Measurements from ENCODE around the gene IFITM1.

The IFITM1 gene

DNA sequence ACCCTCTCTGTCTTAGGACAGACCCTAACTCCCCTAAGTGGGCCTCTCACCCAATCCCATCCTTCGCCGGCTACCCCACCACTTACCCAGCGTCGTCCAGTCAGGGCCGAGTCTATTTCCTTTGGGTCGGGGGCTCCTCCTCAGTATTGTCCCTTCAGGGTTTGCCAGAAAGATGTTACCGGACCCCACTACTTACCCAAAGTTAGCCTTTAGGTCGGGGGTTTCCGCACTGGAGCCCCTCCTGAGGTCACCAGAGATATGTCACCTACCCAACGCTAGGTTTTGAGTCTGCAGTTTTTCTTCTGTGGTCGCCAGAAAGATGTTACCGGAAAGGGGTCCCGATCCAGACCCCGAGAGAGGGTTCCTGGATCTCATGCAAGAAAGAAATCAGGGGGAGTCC, 37.6 kb downstream of the IFITM1 start:
- Histone ChIP-seq H3K4me1 (ENCODE audit: control insufficient read depth in 1 of 2, insufficient read depth in 2 of 2, low read length in 2 of 2) (peaks cover 3 to 11% of the 10 kb centered on the region in 2 donors), H3K27me3 (ENCODE audit: low read depth, low read length) (no peaks in the 10 kb centered on the region), H3K27ac (ENCODE audit: low read length) (no peak overlapping the region), H3K36me3 (ENCODE audit: control insufficient read depth in 1 of 2, insufficient read depth in 2 of 2, low read length in 2 of 2) (peaks cover 0 to 5% of the 10 kb centered on the region in 2 donors), H3K4me3 (ENCODE audit: low read depth in 1 of 2, low read length in 2 of 2) (no peak overlapping the region), H3K9me3 (ENCODE audit: control insufficient read depth in 1 of 2, low read length in 2 of 2) (no peaks in the 10 kb centered on the region)

DNA sequence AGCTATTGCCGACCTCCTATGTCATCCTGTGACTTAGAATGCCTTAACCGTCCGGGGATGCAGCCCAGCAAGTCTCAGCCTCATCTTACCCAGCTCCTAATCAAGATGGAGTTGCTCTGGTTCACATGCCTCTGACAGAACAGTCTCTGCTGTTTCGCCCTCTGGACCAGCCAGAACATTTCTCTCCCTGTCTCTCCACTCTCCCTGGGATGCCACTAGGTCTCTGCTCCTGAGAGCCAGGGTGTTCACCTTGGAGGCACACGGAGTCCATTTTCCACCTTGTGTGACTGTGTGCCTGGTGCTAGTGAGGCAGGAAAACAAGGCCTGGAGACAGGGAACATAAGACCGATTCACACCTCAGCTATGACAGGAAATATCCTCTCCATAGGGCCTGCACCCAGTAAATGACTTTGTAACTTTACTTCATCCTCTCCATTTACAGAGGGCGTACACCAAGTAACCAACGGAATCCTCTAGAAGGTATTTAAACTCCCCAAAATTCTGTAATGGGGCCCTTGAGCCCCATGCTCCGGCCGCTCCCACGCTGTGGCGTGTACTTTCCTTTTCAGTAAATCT, 38.7 kb downstream of the IFITM1 start:
- Histone ChIP-seq H3K27ac (ENCODE audit: low read length) (peak overlapping the region; percentile 52), H3K27me3 (ENCODE audit: low read depth, low read length) (no peaks in the 10 kb centered on the region), H3K4me3 (ENCODE audit: low read depth in 1 of 2, low read length in 2 of 2) (peak overlapping the region in 1 of 2 donors; percentile 42), H3K9me3 (ENCODE audit: control insufficient read depth in 1 of 2, low read length in 2 of 2) (no peaks in the 10 kb centered on the region), H3K36me3 (ENCODE audit: control insufficient read depth in 1 of 2, insufficient read depth in 2 of 2, low read length in 2 of 2) (peaks cover 0 to 5% of the 10 kb centered on the region in 2 donors), H3K4me1 (ENCODE audit: control insufficient read depth in 1 of 2, insufficient read depth in 2 of 2, low read length in 2 of 2) (peaks cover 3 to 11% of the 10 kb centered on the region in 2 donors)

GRCh38 chr11:353179-353873, 39.5 kb downstream of the IFITM1 start:
- Histone ChIP-seq H3K27me3 (ENCODE audit: low read depth, low read length) (no peaks in the 10 kb centered on the region), H3K27ac (ENCODE audit: low read length) (peak overlapping the region; percentile 52), H3K4me1 (ENCODE audit: control insufficient read depth in 1 of 2, insufficient read depth in 2 of 2, low read length in 2 of 2) (peaks cover 9 to 11% of the 10 kb centered on the region in 2 donors), H3K9me3 (ENCODE audit: control insufficient read depth in 1 of 2, low read length in 2 of 2) (no peaks in the 10 kb centered on the region), H3K36me3 (ENCODE audit: control insufficient read depth in 1 of 2, insufficient read depth in 2 of 2, low read length in 2 of 2) (peaks cover 0 to 5% of the 10 kb centered on the region in 2 donors), H3K4me3 (ENCODE audit: low read depth in 1 of 2, low read length in 2 of 2) (peak overlapping the region in 1 of 2 donors; percentile 42)

DNA sequence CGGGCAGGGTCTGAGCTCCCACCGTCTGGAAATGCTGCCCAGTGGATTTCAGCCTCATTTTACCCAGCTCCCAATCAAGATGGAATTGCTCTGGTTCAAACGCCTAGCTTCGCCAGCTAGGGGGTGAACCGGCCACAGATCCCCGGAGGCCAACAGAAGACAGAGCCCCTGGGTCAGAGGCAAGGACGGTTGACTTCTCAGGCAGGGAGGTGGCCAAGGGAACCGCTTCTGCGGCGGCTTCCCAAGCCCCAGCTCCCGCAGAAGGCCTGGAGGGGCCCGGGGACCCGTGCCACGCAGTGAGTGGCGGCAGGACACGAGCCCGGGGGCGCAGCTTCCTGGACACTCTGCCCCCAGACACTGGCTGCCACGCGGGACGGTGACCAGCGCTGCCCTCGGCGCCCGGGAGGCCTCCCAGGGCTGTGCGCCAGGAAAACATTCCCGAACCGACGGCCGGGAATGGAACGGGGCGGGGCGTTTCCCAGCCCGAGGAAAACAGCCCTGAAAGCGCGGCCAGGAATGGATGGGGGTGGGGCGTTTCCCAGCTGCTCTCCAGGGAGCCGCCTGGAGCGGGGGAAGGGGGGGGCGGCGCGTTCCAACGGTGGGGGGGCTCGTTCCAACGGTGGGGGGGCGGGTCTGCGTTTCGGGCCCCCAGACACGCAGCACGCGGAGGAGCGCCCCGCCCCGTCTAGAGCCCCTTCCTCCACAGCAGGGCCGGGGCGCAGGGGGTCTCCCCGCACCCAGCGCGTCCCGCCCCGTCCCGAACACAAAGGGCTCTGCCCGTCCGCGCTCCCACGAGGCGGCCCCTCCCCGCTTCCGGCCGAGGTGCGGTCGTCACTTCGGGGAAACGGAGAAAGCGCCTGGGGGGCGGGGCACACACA, 42.0 kb downstream of the IFITM1 start:
- Histone ChIP-seq H3K36me3 (ENCODE audit: control insufficient read depth in 1 of 2, insufficient read depth in 2 of 2, low read length in 2 of 2) (peaks cover 0 to 5% of the 10 kb centered on the region in 2 donors), H3K4me3 (ENCODE audit: low read depth in 1 of 2, low read length in 2 of 2) (peak overlapping the region; percentile 33 to 49), H3K27ac (ENCODE audit: low read length) (peak overlapping the region; percentile 98), H3K9me3 (ENCODE audit: control insufficient read depth in 1 of 2, low read length in 2 of 2) (peaks cover 0 to 1% of the 10 kb centered on the region in 2 donors), H3K4me1 (ENCODE audit: control insufficient read depth in 1 of 2, insufficient read depth in 2 of 2, low read length in 2 of 2) (peaks cover 11 to 12% of the 10 kb centered on the region in 2 donors), H3K27me3 (ENCODE audit: low read depth, low read length) (peaks cover 3% of the 10 kb centered on the region)

DNA sequence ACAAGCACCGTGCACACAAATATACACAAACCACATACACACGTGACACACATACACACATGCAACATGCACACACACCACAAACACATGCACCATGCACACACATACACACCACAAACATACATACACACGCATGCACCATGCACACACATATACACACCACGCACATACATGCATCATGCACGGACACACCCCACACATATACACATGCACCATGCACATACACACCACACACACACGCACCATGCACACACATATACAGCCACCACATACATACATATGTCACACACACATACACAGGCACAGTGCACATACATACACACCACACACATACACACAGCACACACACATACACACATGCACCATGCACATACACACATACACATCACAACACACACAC, 42.8 kb downstream of the IFITM1 start:
- H3K27ac ChIP-seq (ENCODE audit: low read length) = no peak overlapping the region
- H3K9me3 ChIP-seq (ENCODE audit: control insufficient read depth in 1 of 2, low read length in 2 of 2) = peaks cover 0 to 3% of the 10 kb centered on the region in 2 donors
- H3K27me3 ChIP-seq (ENCODE audit: low read depth, low read length) = peaks cover 3% of the 10 kb centered on the region
- H3K4me1 ChIP-seq (ENCODE audit: control insufficient read depth in 1 of 2, insufficient read depth in 2 of 2, low read length in 2 of 2) = peaks cover 11 to 12% of the 10 kb centered on the region in 2 donors
- peaks cover 0 to 5% of the 10 kb centered on the region in 2 donors for H3K36me3 ChIP-seq (ENCODE audit: control insufficient read depth in 1 of 2, insufficient read depth in 2 of 2, low read length in 2 of 2)
- no peak overlapping the region for H3K4me3 ChIP-seq (ENCODE audit: low read depth in 1 of 2, low read length in 2 of 2)

- peaks cover 0 to 3% of the 10 kb centered on the region in 2 donors for H3K9me3 ChIP-seq (ENCODE audit: control insufficient read depth in 1 of 2, low read length in 2 of 2)
- no peak overlapping the region for H3K4me3 ChIP-seq (ENCODE audit: low read depth in 1 of 2, low read length in 2 of 2)
- no peak overlapping the region for H3K27ac ChIP-seq (ENCODE audit: low read length)
- peaks cover 3% of the 10 kb centered on the region for H3K27me3 ChIP-seq (ENCODE audit: low read depth, low read length)
- H3K4me1 ChIP-seq (ENCODE audit: control insufficient read depth in 1 of 2, insufficient read depth in 2 of 2, low read length in 2 of 2) = peaks cover 9 to 11% of the 10 kb centered on the region in 2 donors
- H3K36me3 ChIP-seq (ENCODE audit: control insufficient read depth in 1 of 2, insufficient read depth in 2 of 2, low read length in 2 of 2) = peaks cover 0 to 5% of the 10 kb centered on the region in 2 donors
These were observed 43.7 kb downstream of the IFITM1 start for GRCh38 chr11:357582-357981.

GRCh38 chr11:358129-358800, 44.4 kb downstream of the IFITM1 start:
- Histone ChIP-seq H3K4me1 (ENCODE audit: control insufficient read depth in 1 of 2, insufficient read depth in 2 of 2, low read length in 2 of 2) (peaks cover 6 to 9% of the 10 kb centered on the region in 2 donors), H3K27ac (ENCODE audit: low read length) (no peak overlapping the region), H3K4me3 (ENCODE audit: low read depth in 1 of 2, low read length in 2 of 2) (peak overlapping the region in 1 of 2 donors; percentile 31), H3K9me3 (ENCODE audit: control insufficient read depth in 1 of 2, low read length in 2 of 2) (peaks cover 0 to 3% of the 10 kb centered on the region in 2 donors), H3K27me3 (ENCODE audit: low read depth, low read length) (peaks cover 3% of the 10 kb centered on the region), H3K36me3 (ENCODE audit: control insufficient read depth in 1 of 2, insufficient read depth in 2 of 2, low read length in 2 of 2) (peaks cover 0 to 5% of the 10 kb centered on the region in 2 donors)

DNA sequence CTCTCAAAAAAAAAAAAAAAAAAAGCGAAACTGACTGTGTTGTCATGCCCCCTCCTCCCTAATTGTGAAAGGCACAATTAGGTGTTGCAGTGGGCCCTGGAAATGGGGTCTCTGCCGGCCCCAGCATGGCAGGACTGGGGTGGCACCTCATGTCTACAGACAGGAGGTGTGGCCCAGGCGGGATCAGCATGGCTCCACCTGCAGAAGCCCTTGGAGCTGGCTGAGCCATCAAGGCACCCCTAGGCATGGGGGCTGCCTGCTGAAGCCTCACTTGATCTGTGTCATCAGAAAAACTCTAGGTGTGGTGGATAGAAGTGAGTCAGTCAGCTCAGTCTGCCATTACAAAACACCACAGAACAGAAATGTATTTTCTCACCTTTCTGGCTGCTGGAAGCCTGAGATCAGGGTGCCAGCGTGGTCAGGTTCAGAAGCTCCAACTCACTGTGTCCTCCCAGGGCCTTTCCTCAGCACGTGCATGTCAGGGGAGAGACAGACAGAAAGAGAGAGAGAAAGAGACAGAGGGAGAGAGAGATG, 45.4 kb downstream of the IFITM1 start:
- Histone ChIP-seq H3K4me1 (ENCODE audit: control insufficient read depth in 1 of 2, insufficient read depth in 2 of 2, low read length in 2 of 2) (peaks cover 6 to 9% of the 10 kb centered on the region in 2 donors), H3K36me3 (ENCODE audit: control insufficient read depth in 1 of 2, insufficient read depth in 2 of 2, low read length in 2 of 2) (peaks cover 0 to 5% of the 10 kb centered on the region in 2 donors), H3K27me3 (ENCODE audit: low read depth, low read length) (peaks cover 3% of the 10 kb centered on the region), H3K9me3 (ENCODE audit: control insufficient read depth in 1 of 2, low read length in 2 of 2) (peaks cover 0 to 3% of the 10 kb centered on the region in 2 donors), H3K4me3 (ENCODE audit: low read depth in 1 of 2, low read length in 2 of 2) (no peak overlapping the region), H3K27ac (ENCODE audit: low read length) (no peak overlapping the region)

- no peak overlapping the region for H3K27ac ChIP-seq (ENCODE audit: low read length)
- H3K27me3 ChIP-seq (ENCODE audit: low read depth, low read length) = peaks cover 3% of the 10 kb centered on the region
- peaks cover 0 to 3% of the 10 kb centered on the region in 2 donors for H3K9me3 ChIP-seq (ENCODE audit: control insufficient read depth in 1 of 2, low read length in 2 of 2)
These were observed 46.8 kb downstream of the IFITM1 start for GRCh38 chr11:360326-361280.

More at GRCh38 chr11:360326-361280, 46.8 kb downstream of the IFITM1 start:
- Histone ChIP-seq H3K4me1 (ENCODE audit: control insufficient read depth in 1 of 2, insufficient read depth in 2 of 2, low read length in 2 of 2) (peaks cover under 1 to 9% of the 10 kb centered on the region in 2 donors), H3K4me3 (ENCODE audit: low read depth in 1 of 2, low read length in 2 of 2) (no peak overlapping the region), H3K36me3 (ENCODE audit: control insufficient read depth in 1 of 2, insufficient read depth in 2 of 2, low read length in 2 of 2) (peaks cover 0 to 2% of the 10 kb centered on the region in 2 donors)

All from muscle layer of duodenum (tissue), 2 donors.